Stimulated activated CD8-positive, alpha-beta memory T cell treated with anti-CD3 and anti-CD28 coated beads, Interleukin-4, amount 100 ng/mL, for 1 hour (primary cell): ENCODE data around the gene RAB3IL1.

ENCODE experiments used
- DNase-seq, 2 donors: peaks; one replicate each; pipeline ENCODE4 v3.0.0-alpha.2; 2020; ENCODE audit warnings: low read depth in 2 of 2, low spot score in 1 of 2

RAB3IL1 gene

DNA sequence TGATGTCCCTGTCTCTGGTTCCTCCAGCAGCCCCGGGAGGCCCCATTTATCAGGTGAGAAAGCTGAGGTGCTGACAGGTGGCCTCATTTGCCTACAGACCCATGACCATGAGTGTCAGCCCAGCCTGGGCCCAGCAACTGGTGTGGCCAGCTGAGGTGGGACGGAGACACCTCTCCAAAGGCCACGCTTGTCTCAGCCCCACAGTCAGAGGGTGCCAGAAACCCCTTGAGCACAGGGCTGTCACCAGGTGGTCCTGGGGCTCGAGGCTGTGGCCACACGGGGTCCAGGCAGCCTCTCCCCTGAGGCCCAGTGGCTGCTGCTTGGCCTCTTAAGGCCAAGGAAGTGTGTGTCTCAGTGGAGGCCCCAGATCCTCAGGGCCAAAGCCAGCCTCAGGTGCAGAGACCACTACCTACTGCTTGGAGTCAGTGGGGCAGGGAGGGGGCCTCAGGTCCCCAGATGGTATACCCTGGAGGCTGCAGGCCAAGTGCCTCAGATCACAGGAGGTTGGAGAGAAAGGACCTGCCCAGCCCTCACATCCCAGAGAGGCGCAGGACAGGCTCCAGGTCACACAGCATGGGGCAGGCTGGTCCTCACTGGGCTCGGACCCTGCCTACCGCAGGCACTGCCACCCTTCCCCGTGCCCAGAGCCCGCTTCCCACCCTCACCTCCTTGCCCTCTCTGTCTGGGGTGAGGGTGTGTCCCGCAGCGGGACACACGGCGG lies 11.4 kb downstream of the RAB3IL1 start:
- no peak for DNase-seq

DNA sequence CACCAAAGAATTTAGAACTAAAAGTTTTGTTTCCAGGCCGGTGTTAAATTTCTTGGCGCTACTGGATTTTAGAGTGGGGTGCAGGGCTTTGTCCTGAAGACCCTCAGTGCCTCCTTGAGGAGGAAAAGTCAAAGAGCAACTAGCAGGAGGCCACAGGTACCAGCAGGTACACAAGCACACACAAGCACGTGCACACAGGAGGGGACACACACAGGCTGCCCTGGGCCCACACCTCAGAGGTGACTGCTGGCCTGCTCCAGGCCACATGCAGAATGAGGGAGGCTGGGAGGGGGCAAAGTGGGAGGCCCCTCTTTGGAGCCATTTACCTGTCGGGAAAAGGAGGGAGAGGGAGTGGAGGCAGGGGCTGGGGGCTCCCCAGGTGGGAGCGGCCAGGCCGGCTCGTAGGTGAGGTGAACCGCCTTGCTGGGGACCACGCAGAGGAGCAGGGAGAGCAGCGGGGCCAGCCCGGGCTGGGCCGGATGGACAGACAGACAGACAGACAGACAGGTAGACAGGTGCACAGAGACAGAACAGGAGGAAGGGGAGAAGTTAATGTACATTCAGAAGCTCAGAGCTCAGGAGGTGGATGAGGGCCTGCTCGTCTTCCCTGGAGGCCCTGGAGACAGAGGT lies 12.2 kb downstream of the RAB3IL1 start:
- DNase-seq, result no peak

DNA sequence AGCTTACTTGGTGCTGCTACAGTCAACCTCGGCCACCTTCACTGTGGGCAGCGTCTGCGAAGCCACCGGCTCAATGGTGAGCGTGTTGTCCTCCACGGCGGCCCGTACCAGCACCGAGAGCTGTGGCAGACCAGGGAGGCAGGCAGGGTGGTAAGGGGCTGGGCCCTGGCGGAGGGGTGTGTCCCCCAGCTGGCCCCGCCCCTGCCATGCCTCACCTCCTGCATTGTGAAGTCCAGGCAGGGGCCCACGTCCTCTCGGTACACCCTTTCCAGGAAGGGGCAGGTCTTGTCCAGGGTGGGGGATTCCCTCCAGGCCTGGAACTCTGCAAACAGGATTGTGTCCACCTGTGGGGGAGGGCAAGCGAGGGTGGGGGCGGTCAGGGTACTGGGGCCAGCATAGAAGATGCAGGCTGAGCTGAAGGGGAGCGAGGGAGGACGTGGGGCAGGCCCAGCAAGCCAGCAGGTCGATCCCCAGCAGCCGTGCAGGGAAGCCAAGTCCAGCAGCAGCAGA lies 12.8 kb downstream of the RAB3IL1 start:
- DNase-seq, result no peak

DNA sequence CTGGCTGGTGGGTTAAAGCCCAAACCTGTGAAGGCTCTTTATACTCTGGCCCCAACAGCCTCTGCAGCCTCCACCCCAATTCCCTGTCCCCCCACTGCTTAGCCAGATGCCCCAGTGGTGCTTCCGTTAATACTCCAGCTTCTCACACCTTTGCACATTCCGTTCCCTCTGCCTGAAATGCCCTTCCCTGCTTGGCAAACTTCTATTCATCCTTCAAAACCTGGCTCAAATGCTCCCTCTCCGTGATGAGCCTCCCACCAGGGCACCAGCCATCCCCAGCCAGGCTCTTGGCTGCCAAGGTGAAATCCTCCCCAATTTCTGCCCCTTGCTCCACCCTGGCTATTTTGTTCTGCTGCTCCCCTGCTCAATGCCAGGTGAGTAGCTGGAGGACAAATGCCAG lies 13.5 kb downstream of the RAB3IL1 start:
- no peak for DNase-seq

DNA sequence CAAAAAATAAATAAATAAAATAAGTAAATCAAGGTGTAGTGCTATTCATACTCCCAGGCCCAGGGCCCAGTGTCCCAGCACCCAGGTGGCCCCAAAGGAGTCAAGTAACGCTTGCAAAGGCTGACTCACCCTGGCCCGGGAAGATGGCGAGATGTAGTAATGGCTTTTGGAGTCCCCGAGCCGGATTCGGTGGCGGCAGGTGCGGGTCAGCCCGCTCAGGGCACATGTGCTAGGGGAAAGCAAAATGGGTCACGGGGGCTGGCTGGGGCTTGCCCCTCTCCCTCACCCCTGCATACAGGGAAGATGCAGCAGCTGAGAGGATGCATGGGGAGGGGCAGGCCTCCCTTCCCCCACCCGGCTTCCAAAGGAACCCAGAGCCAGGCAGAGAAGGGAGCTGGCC lies 15.1 kb downstream of the RAB3IL1 start:
- DNase-seq, result no peak

DNA sequence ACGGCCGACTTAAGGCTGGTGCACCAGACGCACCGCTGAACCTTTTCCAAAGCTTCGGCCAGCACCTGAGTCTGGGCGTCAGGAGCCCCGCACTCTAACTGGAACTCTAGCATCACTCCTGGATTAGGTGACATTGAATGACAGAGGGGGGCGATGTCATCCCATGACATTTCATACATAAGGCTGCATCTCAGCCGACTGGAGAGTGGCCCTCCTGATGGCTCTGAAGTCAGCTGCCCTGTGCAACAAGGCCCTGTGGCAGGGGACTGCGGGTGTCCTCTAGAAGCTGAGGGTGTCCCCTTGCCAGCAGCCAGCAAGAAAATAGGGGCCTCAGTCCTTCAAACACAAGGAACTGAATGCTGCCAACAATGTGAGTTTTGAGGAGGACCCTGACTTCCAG lies 16.0 kb downstream of the RAB3IL1 start:
- no peak for DNase-seq

DNA sequence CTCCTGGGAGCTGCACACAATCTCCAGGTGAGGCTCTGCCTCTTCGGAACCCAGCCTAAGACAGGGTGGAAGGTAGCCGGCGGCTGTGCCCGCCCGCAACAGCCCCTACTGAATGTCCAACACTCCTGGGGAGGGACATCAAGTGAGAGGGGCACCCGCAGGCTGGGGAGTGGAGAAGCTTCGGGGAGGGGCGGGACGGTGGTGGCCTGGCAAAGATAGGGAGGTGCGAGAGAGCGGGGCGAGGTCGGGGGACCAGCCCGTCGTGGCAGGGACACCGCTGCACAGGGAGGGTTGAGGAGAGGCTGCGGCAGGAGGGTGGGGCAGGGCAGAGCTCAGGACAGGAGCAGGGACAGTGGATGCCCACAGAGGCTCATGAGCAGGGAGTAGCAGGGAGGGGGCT lies 17.1 kb downstream of the RAB3IL1 start:
- no peak for DNase-seq

DNA sequence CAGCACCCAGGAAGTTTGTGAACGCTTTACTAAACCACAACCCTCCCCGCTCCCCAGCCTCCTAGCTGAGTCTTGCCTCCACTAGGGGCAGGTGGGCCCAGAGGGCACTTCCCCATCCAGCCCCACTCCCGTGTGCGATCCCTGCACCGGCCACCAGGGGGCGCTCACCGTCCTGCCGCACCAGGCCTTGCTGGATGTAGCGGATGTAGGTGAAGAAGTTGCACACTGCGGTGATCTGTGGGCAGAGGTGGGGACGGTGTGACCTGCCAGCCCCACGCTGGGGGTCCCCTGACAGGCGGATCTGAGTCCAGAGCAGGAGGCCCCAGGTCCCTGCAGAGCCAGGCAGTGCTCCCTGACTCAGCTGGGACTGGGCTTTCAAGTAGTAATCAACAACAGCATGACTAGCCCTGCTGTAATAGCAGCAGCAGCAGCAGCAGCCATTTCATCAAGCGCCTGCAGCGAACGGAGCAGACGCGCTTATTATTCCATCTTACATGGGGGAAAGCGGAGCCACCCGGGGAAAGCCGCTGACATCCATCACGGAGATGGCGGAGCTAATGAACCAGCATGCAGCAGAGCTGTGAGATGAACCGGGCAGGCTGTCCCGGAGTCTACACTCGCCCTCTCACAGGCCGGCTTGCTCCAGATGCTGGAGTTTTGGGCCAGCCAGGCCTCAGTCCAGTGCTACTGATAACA lies 18.1 kb downstream of the RAB3IL1 start:
- peak; percentile 84 to 85 for DNase-seq

DNA sequence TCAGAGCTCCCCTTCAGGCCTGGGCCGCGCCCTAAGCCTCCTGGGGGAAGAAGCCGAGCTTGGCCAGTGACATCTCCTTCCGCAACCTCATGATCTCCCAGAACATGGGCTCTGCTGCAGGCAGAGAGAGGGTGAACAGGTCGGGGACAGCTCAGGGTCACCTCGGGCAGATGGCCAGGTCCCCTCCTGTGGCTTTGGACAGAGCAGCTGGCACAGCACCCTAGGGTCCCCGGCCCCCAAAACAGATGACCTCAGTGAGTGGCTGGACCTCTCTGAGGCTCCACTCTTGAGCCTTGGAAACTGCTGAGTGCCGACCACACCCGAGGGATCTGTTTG lies 19.2 kb downstream of the RAB3IL1 start:
- no peak for DNase-seq

DNA sequence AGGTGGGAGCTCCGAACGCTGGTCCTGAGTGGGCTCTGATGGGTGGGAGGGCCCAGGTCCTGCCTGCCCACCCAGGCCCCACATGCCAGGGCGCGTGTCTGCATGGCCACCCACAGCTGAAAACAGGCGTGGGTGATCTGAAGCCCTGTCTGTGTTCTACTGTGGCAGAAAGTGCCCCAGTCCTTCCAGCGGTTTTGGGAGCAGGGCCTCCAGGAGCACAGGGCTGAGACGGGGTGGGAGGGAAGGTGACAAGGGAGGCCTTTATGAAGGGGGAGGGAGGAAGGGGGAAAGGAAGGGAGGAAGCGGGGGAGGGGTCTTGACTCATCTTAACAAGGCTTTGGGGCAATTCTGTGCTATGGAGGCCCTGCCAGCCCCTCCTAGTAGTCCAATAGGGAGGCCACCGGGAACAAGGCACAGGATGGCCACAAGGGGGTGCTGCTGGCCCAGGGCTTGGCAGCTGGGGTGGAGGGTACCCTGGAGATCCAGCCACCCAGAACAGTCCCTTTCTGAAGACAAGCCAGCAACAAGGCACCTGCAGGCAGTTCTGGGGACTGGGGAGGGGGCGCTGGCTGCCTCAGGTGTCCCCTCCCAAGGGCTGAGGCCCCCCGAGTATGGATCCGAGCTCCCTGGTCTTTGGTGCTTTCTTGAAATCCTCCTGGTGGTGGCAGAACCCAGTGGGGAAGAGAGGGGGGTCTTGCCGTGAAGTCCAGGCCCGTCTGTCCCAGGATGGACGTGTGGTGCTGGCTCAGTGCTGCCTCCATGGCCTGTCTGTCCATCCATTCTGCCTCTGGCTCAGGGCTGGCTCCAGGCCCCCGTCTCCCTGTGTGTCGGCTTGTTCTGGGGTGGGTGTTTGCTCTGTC lies 19.7 kb downstream of the RAB3IL1 start:
- DNase-seq, result peak; percentile 47 to 58

DNA sequence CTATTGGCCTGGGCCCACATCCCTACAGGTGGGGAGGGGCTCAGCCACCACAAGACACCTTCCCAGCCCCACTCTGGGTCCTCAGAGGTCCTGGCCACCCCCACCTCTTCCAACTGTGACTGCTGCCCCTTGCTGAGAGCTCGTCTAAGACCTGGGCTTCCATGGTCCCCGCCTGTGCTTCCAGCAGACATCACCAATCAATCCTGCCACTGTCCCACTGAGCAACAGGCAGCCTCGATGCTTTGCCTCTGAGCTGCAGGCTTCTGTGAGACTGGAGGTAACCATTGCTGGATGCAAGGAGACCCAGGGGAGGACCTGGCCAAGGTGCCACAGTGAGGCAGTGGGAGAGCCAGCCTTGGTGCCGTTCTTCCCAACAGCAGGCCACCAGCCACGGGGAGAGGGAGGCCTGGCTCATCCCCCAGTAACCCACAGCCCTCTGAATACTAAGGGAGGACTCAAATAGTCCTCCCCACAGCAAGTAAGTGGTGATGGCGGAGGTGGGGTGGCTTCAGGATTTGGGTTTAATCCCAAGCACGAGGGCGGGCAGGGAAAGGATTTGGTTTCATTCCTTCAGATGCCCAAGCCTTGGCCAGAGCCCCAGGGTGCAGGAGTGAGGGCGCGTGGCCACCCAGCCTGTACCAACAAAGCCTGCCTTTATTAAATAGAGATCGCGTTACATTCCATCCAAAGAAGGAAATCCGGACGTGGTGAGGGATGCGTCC lies 20.5 kb downstream of the RAB3IL1 start:
- no peak for DNase-seq

DNA sequence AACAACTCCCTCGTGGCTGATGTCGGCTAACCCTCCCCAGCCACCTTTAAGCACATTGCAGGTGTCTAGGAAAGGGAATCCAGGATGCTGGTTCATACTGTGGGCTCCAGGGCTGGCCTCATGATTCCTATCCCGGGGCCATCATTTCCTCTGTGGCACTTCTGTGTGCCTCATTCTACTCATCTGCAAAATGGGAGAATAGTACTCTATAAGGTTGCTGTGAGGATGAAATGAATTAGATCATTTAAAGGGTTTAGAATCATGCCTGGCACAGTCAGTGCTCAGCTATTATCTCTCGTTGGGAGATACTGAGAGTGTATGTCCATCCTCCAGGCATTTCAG lies 21.7 kb downstream of the RAB3IL1 start:
- DNase-seq, result no peak

DNA sequence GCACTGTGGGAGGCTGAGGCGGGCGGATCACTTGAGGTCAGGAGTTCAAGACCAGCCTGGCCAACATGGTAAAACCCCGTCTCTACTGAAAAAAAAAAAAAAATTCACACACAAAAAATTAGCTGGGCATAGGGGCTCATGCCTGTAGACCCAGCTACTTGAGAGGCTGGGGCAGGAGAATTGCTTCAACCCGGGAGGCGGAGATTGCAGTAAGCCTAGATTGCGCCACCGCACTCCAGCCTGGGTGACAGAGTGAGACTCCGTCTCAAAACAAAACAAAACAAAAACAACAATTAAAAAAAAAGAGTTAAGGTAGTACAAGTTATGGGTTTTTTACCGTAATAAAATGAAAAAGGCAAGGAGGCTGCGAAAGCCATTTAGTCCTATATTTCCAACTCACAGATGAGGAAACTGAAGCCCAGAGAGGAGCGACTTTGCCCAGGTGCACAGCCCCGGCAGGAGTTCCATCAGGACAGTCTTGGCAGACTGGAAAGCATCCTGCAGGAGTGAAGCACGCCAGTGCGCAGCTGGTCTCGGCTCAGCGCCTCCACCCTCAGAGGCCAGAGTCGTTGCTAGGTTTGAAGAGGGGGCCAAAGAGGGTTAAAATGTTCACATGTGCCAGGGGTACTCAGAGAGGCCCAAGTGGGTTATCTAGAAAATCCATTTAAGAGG lies 22.2 kb downstream of the RAB3IL1 start:
- DNase-seq, result no peak

DNA sequence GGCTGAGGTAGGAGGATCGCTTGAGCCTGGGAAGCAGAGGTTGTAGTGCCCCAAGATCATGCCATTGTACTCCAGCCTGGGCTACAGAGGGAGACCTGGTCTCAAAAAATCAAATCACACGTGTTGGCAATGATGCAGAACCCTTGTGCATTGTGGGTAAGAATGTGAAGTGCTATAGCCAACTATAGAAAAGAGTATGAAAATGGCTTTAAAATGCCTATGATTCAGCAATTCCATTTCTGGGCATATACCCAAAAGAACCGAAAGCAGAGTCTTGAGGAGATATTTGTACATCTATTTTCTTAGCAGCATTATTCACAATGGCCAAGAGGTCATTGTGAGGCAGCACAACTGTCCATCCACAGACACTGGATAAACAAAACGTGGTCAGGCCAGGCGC lies 23.4 kb downstream of the RAB3IL1 start:
- no peak for DNase-seq

DNA sequence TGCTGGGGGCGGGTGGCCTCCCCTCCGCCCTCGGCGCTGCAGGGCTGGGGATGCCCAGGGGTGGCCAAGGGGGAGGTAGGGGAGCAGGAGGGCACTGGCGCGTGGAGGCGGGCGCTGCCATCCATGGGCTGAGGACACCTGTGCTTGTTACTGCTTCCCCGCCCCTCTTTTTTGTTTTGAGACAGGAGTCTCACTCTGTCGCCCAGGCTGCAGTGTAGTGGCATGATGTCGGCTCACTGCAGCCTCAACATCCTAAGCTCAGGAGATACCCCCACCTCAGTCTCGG lies 25.3 kb downstream of the RAB3IL1 start:
- no peak for DNase-seq

DNA sequence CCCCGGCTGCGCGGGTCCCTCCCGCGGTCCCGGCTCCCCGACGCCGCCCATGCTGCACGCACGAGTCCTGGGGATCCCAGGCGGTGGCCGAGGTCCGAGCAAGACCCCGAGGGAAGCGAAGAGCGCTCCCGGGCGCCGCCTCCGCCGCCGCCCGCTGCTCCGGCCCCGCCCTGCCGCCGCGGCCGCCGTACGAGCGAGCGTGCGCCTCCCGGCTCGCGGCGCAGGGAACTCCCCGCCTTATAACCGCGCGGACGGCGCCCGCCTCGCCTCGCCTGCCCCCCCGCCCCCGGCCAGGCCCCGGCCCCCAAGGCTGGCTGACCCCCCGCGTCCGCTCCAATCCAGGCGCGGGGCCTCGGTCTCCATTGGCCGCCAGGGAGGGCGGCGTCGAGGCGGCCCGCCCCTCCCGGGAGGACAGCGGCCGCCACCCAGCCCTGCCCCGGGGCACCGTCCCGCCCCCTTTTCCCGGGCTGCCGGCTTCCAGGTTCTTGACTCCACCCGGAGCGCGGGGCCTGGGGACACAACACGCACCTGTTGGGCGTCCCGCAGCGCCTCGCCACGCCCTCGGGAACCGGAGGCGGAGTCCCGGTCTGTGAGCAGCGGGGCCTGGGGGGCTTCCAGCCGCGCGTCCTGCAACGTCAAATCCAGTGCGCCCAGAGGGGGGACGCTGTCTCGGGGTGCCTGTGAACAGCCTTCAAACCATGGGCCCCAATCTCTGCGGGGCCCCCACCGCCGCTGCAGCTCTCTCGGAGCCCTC lies 25.9 kb downstream of the RAB3IL1 start, which contains the start of gene FADS3:
Gene FADS3 (minus strand): TSS at position 215 of the 754 bp plus-strand sequence. CDS start 164 bp downstream, at position 51.
- peak in 1 of 2 donors; percentile 17 for DNase-seq

DNA sequence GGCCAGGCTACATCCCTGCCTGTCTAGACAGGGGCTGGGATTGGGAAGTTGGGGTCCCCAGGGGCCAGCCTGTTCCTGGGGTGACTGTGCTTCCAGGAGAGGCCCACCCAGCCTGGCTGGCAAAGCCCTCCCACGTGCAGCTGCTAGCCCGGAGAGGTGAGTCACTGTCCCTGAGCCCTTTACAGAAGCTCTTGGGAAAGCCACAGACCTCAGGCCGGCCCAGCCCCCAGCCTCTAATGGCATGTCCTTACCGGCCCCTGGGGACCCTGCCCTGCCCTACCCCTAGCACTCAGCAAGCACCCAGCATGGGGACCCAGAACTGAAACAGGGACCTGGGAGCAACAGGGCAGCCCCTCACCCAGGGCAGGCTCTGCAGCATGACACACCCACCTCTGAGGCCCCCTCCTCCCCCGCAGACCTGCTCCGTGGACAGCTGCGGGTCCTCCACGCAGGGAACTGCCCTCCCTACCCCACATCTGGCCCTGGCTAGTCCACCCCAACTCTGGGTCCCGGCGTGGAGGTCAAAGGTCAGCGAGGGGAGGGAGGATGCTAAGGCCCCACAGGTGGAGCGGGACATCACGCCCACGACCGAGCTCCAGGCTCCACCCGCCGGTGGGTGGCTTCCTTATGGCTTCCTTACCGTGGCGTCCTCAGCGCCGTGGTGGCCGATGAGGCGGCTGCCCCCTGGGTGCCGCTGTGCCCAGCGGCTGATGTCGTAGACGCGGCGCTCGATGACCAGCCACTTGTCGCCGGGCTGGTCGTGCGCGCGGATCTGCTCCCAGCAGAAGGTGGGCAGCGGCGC lies 26.6 kb downstream of the RAB3IL1 start:
- DNase-seq, result no peak

DNA sequence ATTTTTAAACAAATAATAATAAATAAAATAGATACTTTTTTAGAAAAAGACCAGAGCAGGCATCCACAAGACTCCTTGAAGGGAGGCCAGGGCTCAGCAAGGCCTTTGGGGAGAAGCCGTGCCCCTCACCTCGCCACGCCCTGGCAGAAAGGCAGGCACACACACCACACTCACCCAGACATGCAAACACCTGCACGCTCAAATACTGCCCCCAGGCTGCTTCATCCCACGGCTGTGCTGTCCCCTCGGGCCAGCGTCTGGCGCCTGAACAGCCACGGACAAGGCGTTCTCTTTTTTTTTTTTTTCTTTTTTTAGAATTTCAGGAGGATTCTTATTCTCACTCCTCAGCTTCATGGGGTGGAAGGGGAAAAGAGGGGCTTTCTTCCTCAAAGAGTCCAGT lies 27.5 kb downstream of the RAB3IL1 start:
- no peak for DNase-seq

DNA sequence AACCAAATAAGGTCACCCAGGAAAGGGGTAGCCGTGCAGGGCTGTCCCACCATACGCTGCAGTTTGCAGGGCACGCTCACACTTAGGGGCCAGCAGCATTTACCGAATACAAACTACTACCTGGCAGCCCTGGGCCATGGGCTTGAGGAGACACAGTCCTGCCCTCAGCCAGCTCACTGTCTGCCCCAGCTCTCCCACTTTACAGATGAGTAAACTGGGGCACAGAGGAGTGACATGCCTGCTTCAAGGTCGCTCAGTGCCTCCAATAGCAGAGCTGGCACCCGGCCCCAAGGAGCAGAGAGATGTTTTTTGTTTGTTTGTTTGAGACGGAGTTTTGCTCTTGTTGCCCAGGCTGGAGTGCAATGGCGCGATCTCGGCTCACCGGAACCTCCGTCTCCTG lies 28.8 kb downstream of the RAB3IL1 start:
- no peak for DNase-seq
